ENCODE measurements around the gene ZRANB3.

- TF ChIP-seq CTCF (IDR thresholded peaks at IDR 0.05; ENCODE audit: low read length) (no peak), EZH2 (IDR thresholded peaks at IDR 0.05; ENCODE audit: borderline replicate concordance, low read length) (no peak)
Measured at GRCh38 chr2:135163901-135164300, 367.1 kb downstream of the ZRANB3 start.

Data from OCI-LY1 (cell line).